HFFc6 (cell line): Measurements from ENCODE around the gene DYNLRB1. TPM values are rescaled to one million over a fixed set of nuclear protein-coding genes. Genes with fewer than 3 reads are reported as not detected.

Source experiments
- DNase-seq: peaks from one replicate; pipeline ENCODE4 v3.0.0-alpha.2; 2018
- H3K27ac Mint-ChIP-seq: 2 replicates; pipeline ENCODE4 v1.8.0; 2020; ENCODE audit warnings: mild to moderate bottlenecking, mixed read lengths
- H3K27me3 Mint-ChIP-seq: 2 replicates; pipeline ENCODE4 v1.8.0; 2021; ENCODE audit warnings: mild to moderate bottlenecking, moderate library complexity, mixed read lengths; ENCODE audit not compliant: insufficient read depth
- H3K36me3 Mint-ChIP-seq: 2 replicates; pipeline ENCODE4 v1.8.0; 2021; ENCODE audit warnings: low read depth, mixed read lengths
- H3K4me1 Mint-ChIP-seq: 2 replicates; pipeline ENCODE4 v1.8.0; 2020; ENCODE audit warnings: low read depth, mixed read lengths
- H3K4me3 Mint-ChIP-seq: 2 replicates; pipeline ENCODE4 v1.8.0; 2020; ENCODE audit warnings: mild to moderate bottlenecking, moderate library complexity, mixed read lengths
- H3K9me3 Mint-ChIP-seq: 2 replicates; pipeline ENCODE4 v1.8.0; 2020; ENCODE audit warnings: mild to moderate bottlenecking, mixed read lengths
- total RNA-seq, 6 experiments: library from RNA; stranded (reverse); fragmentation: NEBNext Ultra II Directional; extraction: Animal tissue kit (Norgen Biotek cat#: 25700); gene quantifications; 2 replicates in 1 of 6; 3 replicates in 5 of 6; pipeline ENCODE4 v1.2.3, GENCODE V29; 2021
- TF ChIP-seq, protein P1 (sequence below): fragments of 200-600 bp; sonication (generic); IDR thresholded peaks from 2 replicates; pipeline ENCODE4 v1.5.0; 2021; ENCODE audit warnings: antibody characterized with exemption, mild to moderate bottlenecking

Gene DYNLRB1
- total RNA-seq, 6 experiments from 2014 or later: 194 to 277 (median 223) TPM

DNA sequence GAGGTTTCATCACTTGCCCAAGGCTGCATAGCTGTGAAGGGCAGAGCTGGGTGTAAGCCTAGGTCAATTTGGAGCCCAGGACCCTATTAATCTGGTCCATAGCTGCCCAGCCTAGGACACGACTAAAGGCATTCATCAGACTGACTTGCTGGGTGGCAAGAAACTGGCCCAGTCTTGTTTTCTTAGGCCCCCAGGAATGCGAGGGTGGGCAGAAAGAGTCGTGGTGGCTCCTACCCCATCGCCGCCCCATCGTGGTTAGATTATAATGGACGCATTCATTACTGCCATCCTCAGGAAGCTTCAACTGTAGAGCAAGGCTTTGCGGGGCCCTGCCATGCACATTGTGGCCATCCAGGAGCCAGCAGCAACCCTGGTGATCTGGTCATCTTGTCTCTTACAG lies 16.1 kb downstream of the DYNLRB1 start:
- H3K36me3 Mint-ChIP-seq: peaks cover 21% of the 10 kb centered on the region
- peaks cover 1% of the 10 kb centered on the region; the same call in 1 of the 2 replicates for H3K27me3 Mint-ChIP-seq
- TF ChIP-seq, protein P1, sequence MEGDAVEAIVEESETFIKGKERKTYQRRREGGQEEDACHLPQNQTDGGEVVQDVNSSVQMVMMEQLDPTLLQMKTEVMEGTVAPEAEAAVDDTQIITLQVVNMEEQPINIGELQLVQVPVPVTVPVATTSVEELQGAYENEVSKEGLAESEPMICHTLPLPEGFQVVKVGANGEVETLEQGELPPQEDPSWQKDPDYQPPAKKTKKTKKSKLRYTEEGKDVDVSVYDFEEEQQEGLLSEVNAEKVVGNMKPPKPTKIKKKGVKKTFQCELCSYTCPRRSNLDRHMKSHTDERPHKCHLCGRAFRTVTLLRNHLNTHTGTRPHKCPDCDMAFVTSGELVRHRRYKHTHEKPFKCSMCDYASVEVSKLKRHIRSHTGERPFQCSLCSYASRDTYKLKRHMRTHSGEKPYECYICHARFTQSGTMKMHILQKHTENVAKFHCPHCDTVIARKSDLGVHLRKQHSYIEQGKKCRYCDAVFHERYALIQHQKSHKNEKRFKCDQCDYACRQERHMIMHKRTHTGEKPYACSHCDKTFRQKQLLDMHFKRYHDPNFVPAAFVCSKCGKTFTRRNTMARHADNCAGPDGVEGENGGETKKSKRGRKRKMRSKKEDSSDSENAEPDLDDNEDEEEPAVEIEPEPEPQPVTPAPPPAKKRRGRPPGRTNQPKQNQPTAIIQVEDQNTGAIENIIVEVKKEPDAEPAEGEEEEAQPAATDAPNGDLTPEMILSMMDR: no peak
- no peaks in the 10 kb centered on the region for H3K9me3 Mint-ChIP-seq
- H3K4me3 Mint-ChIP-seq: no peak overlapping the region
- no peak overlapping the region; the same call in 1 of the 2 replicates for H3K27ac Mint-ChIP-seq
- H3K4me1 Mint-ChIP-seq: peaks cover 7% of the 10 kb centered on the region; the same call in 1 of the 2 replicates
- no peak for DNase-seq

- Mint-ChIP-seq H3K4me3 (no peak overlapping the region), H3K9me3 (no peaks in the 10 kb centered on the region), H3K36me3 (peaks cover 21% of the 10 kb centered on the region), H3K4me1 (peaks cover 6% of the 10 kb centered on the region; the same call in 1 of the 2 replicates), H3K27ac (no peak overlapping the region; the same call in none of the 2 replicates), H3K27me3 (peaks cover 1% of the 10 kb centered on the region; the same call in 1 of the 2 replicates)
- TF ChIP-seq, protein P1: no peak
- no peak for DNase-seq
Measured at GRCh38 chr20:34532756-34533155, 16.5 kb downstream of the DYNLRB1 start.

- DNase-seq: no peak
- no peaks in the 10 kb centered on the region for H3K27me3 Mint-ChIP-seq
- no peak overlapping the region; the same call in 1 of the 2 replicates for H3K27ac Mint-ChIP-seq
- no peaks in the 10 kb centered on the region for H3K9me3 Mint-ChIP-seq
- peaks cover 27% of the 10 kb centered on the region for H3K36me3 Mint-ChIP-seq
- TF ChIP-seq, protein P1: no peak
- peaks cover 10% of the 10 kb centered on the region; the same call in 1 of the 2 replicates for H3K4me1 Mint-ChIP-seq
- no peak overlapping the region for H3K4me3 Mint-ChIP-seq
Measured at GRCh38 chr20:34534391-34535165, 18.4 kb downstream of the DYNLRB1 start.

- Mint-ChIP-seq H3K9me3 (no peaks in the 10 kb centered on the region), H3K36me3 (peaks cover 29% of the 10 kb centered on the region), H3K27ac (no peak overlapping the region), H3K4me1 (peaks cover 10% of the 10 kb centered on the region; the same call in 1 of the 2 replicates), H3K27me3 (peaks cover 2% of the 10 kb centered on the region; the same call in 1 of the 2 replicates), H3K4me3 (no peak overlapping the region)
- TF ChIP-seq, protein P1: no peak
- DNase-seq: no peak
Measured at GRCh38 chr20:34535301-34535840, 19.1 kb downstream of the DYNLRB1 start.

- peaks cover 2% of the 10 kb centered on the region; the same call in 1 of the 2 replicates for H3K27me3 Mint-ChIP-seq
- peaks cover 34% of the 10 kb centered on the region for H3K36me3 Mint-ChIP-seq
Measured at GRCh38 chr20:34535857-34536256, 19.6 kb downstream of the DYNLRB1 start.

More at GRCh38 chr20:34535857-34536256, 19.6 kb downstream of the DYNLRB1 start:
- peaks cover 10% of the 10 kb centered on the region; the same call in 1 of the 2 replicates for H3K4me1 Mint-ChIP-seq
- H3K27ac Mint-ChIP-seq: no peak overlapping the region
- TF ChIP-seq, protein P1: no peak
- DNase-seq: no peak
- H3K4me3 Mint-ChIP-seq: no peak overlapping the region
- no peaks in the 10 kb centered on the region for H3K9me3 Mint-ChIP-seq
